SK-N-SH treated with all-trans-retinoic acid at 6 μM for 48 hours (cell line): ENCODE measurements around the gene MRPL42.

ENCODE experiments used
- ARNTL ChIP-seq: fragments of 450-650 bp; formaldehyde crosslinking; IDR thresholded peaks from 2 replicates; pipeline ENCODE4 v1.5.0; 2020; ENCODE audit warnings: low read depth, mild to moderate bottlenecking, moderate library complexity, borderline replicate concordance
- ISL1 ChIP-seq: fragments of 250-450 bp; sonication (Bioruptor Pico); IDR thresholded peaks from 2 replicates; pipeline ENCODE4 v2.1.2; 2022; ENCODE audit warnings: mild to moderate bottlenecking, moderate library complexity
- ZC3H10 ChIP-seq: fragments of 250-450 bp; sonication (Bioruptor Pico); IDR thresholded peaks from 2 replicates; pipeline ENCODE4 v1.5.1; 2021; ENCODE audit warnings: mild to moderate bottlenecking, moderate library complexity
- ZFP30 ChIP-seq: fragments of 450-650 bp; formaldehyde crosslinking; IDR thresholded peaks from 2 replicates; pipeline ENCODE4 v1.5.0; 2022; ENCODE audit warnings: mild to moderate bottlenecking, moderate library complexity
- TF ChIP-seq, protein P1 (sequence below): fragments of 250-450 bp; sonication (Bioruptor Pico); IDR thresholded peaks from 2 replicates; pipeline ENCODE4 v1.8.0; 2020; ENCODE audit warnings: mild to moderate bottlenecking, moderate library complexity, borderline replicate concordance
- TF ChIP-seq, protein P2 (sequence below): fragments of 250-450 bp; sonication (Bioruptor Pico); IDR thresholded peaks from 2 replicates; pipeline ENCODE4 v1.8.0; 2021; ENCODE audit warnings: low read depth, mild to moderate bottlenecking, moderate library complexity, borderline replicate concordance

DNA sequence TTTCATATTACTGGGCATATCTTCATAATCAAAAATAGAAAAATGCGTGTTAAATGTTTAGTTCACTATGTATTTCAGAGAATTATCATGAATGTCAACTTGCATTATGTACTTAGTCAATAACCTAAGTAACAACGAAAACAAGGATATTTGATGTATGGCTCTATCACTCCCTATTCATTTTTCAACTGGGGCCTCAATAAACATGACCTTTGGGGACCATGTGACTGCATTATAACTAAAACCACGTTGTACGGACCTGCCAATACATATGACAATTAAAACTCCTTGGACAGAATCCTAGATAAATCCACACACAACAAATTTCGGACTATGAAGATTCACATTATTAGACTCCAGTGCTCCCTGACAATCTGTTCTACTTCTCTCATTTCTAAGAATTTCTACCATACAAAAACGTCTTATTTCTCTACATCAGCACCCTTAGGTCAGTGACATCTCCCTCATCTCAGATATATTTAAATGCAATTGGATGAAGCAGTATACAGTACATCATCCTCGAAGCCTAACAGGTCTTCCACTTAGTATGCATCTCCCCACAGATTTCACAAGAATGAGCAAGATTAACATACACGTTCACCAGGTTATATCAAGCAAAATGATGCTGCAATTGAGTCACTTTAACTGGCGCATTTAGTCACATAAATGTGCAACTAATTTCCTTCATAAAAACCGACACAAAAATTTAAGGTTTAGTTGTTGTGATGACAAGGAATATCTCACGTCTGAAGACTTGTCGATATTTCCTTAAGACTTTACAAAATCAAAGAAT lies 27.1 kb upstream of the MRPL42 start:
- TF ChIP-seq ZFP30 (no peak), ISL1 (CRISPR knock-in tag) (no peak), ZC3H10 (CRISPR knock-in tag) (no peak), ARNTL (CRISPR knock-in tag) (no peak)
- TF ChIP-seq, protein P1, sequence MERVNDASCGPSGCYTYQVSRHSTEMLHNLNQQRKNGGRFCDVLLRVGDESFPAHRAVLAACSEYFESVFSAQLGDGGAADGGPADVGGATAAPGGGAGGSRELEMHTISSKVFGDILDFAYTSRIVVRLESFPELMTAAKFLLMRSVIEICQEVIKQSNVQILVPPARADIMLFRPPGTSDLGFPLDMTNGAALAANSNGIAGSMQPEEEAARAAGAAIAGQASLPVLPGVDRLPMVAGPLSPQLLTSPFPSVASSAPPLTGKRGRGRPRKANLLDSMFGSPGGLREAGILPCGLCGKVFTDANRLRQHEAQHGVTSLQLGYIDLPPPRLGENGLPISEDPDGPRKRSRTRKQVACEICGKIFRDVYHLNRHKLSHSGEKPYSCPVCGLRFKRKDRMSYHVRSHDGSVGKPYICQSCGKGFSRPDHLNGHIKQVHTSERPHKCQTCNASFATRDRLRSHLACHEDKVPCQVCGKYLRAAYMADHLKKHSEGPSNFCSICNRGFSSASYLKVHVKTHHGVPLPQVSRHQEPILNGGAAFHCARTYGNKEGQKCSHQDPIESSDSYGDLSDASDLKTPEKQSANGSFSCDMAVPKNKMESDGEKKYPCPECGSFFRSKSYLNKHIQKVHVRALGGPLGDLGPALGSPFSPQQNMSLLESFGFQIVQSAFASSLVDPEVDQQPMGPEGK (CRISPR knock-in tag) = no peak
- TF ChIP-seq, protein P2, sequence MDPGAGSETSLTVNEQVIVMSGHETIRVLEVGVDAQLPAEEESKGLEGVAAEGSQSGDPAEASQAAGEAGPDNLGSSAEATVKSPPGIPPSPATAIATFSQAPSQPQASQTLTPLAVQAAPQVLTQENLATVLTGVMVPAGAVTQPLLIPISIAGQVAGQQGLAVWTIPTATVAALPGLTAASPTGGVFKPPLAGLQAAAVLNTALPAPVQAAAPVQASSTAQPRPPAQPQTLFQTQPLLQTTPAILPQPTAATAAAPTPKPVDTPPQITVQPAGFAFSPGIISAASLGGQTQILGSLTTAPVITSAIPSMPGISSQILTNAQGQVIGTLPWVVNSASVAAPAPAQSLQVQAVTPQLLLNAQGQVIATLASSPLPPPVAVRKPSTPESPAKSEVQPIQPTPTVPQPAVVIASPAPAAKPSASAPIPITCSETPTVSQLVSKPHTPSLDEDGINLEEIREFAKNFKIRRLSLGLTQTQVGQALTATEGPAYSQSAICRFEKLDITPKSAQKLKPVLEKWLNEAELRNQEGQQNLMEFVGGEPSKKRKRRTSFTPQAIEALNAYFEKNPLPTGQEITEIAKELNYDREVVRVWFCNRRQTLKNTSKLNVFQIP (CRISPR knock-in tag) = no peak
